OCI-M2 (cell line): Measurements from ENCODE around the gene GGTLC2.
"Not testable (repeated sequence)": the region's sequence is repeated elsewhere in the genome, so short reads cannot be mapped to it uniquely, and the experiment has no call there.

Source experiments
- DNase-seq: peaks from one replicate; lab custom pipeline; 2025; ENCODE audit not compliant: unreplicated experiment; lab: John Stamatoyannopoulos, UW

GGTLC2 gene

GRCh38 chr22:22667966-22668880 lies 23.8 kb downstream of the GGTLC2 start:
- no peak for DNase-seq

- DNase-seq = no peak
These were observed 24.7 kb downstream of the GGTLC2 start for GRCh38 chr22:22669093-22669492.

GRCh38 chr22:22670076-22670795 lies 25.8 kb downstream of the GGTLC2 start:
- DNase-seq = no peak

GRCh38 chr22:22671506-22671905 lies 27.1 kb downstream of the GGTLC2 start:
- DNase-seq = no peak

GRCh38 chr22:22673099-22673498 lies 28.7 kb downstream of the GGTLC2 start:
- DNase-seq = no peak

GRCh38 chr22:22673628-22674027 lies 29.2 kb downstream of the GGTLC2 start:
- no peak for DNase-seq

- no peak for DNase-seq
These were observed 30.1 kb downstream of the GGTLC2 start for GRCh38 chr22:22674467-22674866.

- no peak for DNase-seq
These were observed 34.6 kb downstream of the GGTLC2 start for GRCh38 chr22:22678970-22679369.

- no peak for DNase-seq
These were observed 36.0 kb downstream of the GGTLC2 start for GRCh38 chr22:22680396-22680795.

- DNase-seq = no peak
These were observed 36.9 kb downstream of the GGTLC2 start for GRCh38 chr22:22681221-22681739.

GRCh38 chr22:22682196-22682595 lies 37.8 kb downstream of the GGTLC2 start:
- DNase-seq = no peak

GRCh38 chr22:22682807-22683667 lies 38.6 kb downstream of the GGTLC2 start:
- no peak for DNase-seq

- no peak for DNase-seq
These were observed 39.4 kb downstream of the GGTLC2 start for GRCh38 chr22:22683668-22684361.

- no peak for DNase-seq
These were observed 40.5 kb downstream of the GGTLC2 start for GRCh38 chr22:22684580-22685561.

- no peak for DNase-seq
These were observed 41.2 kb downstream of the GGTLC2 start for GRCh38 chr22:22685586-22685985.

- not testable (repeated sequence) for DNase-seq
These were observed 42.0 kb downstream of the GGTLC2 start for GRCh38 chr22:22686202-22687115.

- no peak for DNase-seq
These were observed 43.5 kb downstream of the GGTLC2 start for GRCh38 chr22:22687638-22688500.
